NT2/D1 (cell line): Measurements from ENCODE around the gene GNPDA1.

Experiments
- DNase-seq: peaks from one replicate; pipeline ENCODE4 v3.0.0-alpha.2; 2011; ENCODE audit warnings: low read depth, low spot score
- H3K27me3 ChIP-seq: 2 replicates; pipeline ENCODE4 v1.6.0; 2011; ENCODE audit warnings: mild to moderate bottlenecking; ENCODE audit not compliant: insufficient read length, insufficient read depth
- H3K36me3 ChIP-seq: 2 replicates; pipeline ENCODE4 v1.6.1; 2011; ENCODE audit warnings: mild to moderate bottlenecking, low read length, mixed read lengths; ENCODE audit not compliant: insufficient read depth, insufficient read length
- H3K4me1 ChIP-seq: 2 replicates; pipeline ENCODE4 v1.5.1; 2011; ENCODE audit not compliant: insufficient read depth, insufficient read length
- H3K4me3 ChIP-seq: 2 replicates; pipeline ENCODE4 v1.5.1; 2011; ENCODE audit warnings: low read depth; ENCODE audit not compliant: insufficient read length
- H3K9ac ChIP-seq: 2 replicates; pipeline ENCODE4 v1.6.0; 2011; ENCODE audit warnings: low read depth; ENCODE audit not compliant: insufficient read length
- H3K9me3 ChIP-seq: 2 replicates; pipeline ENCODE4 v1.5.1; 2011; ENCODE audit warnings: mild to moderate bottlenecking, low read length; ENCODE audit not compliant: insufficient read depth
- SUZ12 ChIP-seq: IDR thresholded peaks from 2 replicates; pipeline ENCODE4 v1.6.1; 2011; ENCODE audit not compliant: insufficient read length, insufficient read depth; ENCODE audit errors: extremely low read depth
- YY1 ChIP-seq: IDR thresholded peaks from 2 replicates; pipeline ENCODE4 v1.6.1; 2011; ENCODE audit not compliant: insufficient read length, insufficient read depth
- ZNF274 ChIP-seq: IDR thresholded peaks from 2 replicates; pipeline ENCODE4 v1.6.1; 2011; ENCODE audit warnings: mild to moderate bottlenecking, low read depth, low read length

The GNPDA1 gene

GRCh38 chr5:142009886-142010285 is 2.9 kb downstream of the GNPDA1 start:
- TF ChIP-seq YY1: no peak
- TF ChIP-seq SUZ12: no peak
- no peak for TF ChIP-seq ZNF274
- H3K9ac ChIP-seq: no peak overlapping the region
- no peaks in the 10 kb centered on the region for H3K9me3 ChIP-seq
- H3K4me1 ChIP-seq: no peaks in the 10 kb centered on the region
- no peaks in the 10 kb centered on the region for H3K27me3 ChIP-seq
- DNase-seq: no peak
- no peak overlapping the region for H3K4me3 ChIP-seq
- peaks cover 56% of the 10 kb centered on the region for H3K36me3 ChIP-seq

DNA sequence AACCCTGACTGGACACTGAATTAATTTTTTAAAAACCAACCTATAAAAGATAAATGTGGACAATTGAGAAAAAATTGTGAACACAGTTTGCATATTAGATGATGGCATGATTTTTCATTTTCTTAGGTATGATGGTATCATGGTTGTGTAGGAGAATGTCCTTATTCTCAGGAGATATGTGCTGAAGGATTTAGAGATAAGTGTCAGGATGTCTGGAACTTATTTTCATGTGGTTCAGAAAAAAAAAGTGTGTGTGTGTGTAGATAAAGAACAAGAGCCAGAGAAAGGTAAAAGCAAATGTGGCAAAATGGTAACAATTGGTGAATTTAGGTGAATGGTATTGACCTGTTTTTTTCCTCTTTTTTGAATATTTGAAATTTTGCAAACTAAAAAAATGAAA is 4.0 kb downstream of the GNPDA1 start:
- TF ChIP-seq SUZ12 (no peak), ZNF274 (no peak), YY1 (no peak)
- Histone ChIP-seq H3K9me3 (no peaks in the 10 kb centered on the region), H3K4me1 (no peaks in the 10 kb centered on the region), H3K4me3 (no peak overlapping the region), H3K27me3 (no peaks in the 10 kb centered on the region), H3K9ac (no peak overlapping the region), H3K36me3 (peaks cover 65% of the 10 kb centered on the region)
- DNase-seq: no peak

DNA sequence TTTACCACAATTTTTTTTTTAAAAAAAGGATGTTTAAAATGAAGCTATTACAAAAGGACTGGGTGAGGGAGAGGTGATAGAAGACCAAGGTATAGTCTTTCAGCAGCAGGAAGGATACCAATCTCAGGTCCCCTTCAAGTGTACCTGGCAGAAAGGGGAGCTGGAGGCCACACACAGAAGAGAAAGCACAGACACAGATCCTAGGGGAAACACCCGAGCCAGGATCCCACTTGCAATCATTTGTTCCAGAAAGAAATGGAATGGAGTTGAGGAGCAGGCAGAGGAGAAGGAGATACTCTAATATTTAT is 5.6 kb downstream of the GNPDA1 start:
- TF ChIP-seq ZNF274 (no peak), YY1 (no peak), SUZ12 (no peak)
- H3K9ac ChIP-seq: no peak overlapping the region
- no peaks in the 10 kb centered on the region for H3K27me3 ChIP-seq
- H3K4me3 ChIP-seq: no peak overlapping the region
- H3K36me3 ChIP-seq: peaks cover 77% of the 10 kb centered on the region
- H3K9me3 ChIP-seq: no peaks in the 10 kb centered on the region
- DNase-seq: no peak
- no peaks in the 10 kb centered on the region for H3K4me1 ChIP-seq

DNA sequence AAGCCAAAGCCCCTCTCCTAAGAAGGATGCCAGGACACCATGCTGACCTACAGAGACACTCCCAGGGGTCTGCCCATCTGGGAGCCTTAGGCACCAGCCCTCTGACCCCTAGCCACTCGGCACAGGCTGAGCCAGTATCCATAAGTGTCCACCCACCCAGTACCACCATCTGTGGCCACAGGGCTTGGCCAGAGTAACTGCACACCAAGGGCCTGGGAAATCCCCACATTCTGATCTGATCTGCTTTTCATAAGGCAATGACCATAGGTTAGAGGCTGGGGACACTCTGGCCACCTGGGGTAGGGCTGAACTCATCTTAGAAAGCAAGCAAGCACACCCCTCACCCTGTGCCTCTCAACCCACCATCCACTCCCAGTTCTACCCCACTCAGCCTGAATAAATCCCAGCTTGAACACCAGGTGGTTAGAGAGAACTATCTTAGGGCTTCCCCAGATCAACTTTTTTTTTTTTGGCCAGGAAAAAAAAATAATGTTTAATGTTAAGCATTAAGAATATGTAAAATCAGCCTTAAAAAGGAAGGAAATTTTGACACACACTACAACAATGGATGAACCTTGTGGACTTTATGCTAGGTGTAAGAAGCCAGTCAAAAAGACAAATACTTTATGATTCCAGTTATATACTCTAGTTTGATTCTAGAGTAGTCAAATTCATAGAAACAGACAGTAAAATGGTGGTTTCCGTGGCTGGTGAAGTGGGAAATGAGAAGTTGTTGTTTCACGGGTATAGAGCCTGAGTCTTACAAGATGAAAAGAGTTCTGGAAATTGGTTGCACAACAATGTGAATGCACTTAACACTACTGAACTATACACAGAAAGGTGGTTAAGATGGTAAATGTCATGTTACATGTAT is 6.2 kb downstream of the GNPDA1 start:
- H3K9me3 ChIP-seq: no peaks in the 10 kb centered on the region
- no peaks in the 10 kb centered on the region for H3K27me3 ChIP-seq
- H3K4me3 ChIP-seq: no peak overlapping the region
- no peaks in the 10 kb centered on the region for H3K4me1 ChIP-seq
- TF ChIP-seq YY1: no peak
- TF ChIP-seq ZNF274: no peak
- no peak for TF ChIP-seq SUZ12
- no peak overlapping the region for H3K9ac ChIP-seq
- peaks cover 78% of the 10 kb centered on the region for H3K36me3 ChIP-seq
- DNase-seq: no peak

DNA sequence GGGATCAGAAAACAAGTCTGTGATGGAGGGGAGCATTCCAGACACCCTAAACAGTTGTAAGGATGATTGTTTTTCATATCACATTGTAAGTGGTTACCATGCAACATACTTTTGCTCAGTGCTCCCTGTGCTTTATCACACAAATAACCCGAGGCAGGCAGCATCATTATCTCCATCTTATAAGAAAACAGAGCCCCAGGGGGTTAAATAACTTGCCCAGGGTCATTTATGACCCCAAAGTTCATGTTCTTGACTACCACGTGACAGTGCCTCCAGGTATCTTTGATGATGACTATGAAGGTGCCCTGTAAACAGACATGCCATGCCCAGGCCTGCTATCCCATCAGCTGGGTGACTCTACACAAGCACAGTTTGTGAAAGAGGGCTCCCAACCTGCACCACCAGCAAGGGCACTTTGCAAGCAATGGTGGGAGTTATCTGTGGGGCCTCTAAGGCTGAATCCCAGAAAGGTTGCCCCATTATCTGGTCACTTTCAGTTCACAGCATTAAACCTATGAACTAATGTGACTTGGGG is 9.5 kb downstream of the GNPDA1 start:
- DNase-seq: no peak
- no peak overlapping the region for H3K4me3 ChIP-seq
- H3K9me3 ChIP-seq: no peaks in the 10 kb centered on the region
- TF ChIP-seq YY1: no peak
- TF ChIP-seq SUZ12: no peak
- TF ChIP-seq ZNF274: no peak
- peaks cover 71% of the 10 kb centered on the region for H3K36me3 ChIP-seq
- no peaks in the 10 kb centered on the region for H3K4me1 ChIP-seq
- no peaks in the 10 kb centered on the region for H3K27me3 ChIP-seq
- H3K9ac ChIP-seq: no peak overlapping the region

DNA sequence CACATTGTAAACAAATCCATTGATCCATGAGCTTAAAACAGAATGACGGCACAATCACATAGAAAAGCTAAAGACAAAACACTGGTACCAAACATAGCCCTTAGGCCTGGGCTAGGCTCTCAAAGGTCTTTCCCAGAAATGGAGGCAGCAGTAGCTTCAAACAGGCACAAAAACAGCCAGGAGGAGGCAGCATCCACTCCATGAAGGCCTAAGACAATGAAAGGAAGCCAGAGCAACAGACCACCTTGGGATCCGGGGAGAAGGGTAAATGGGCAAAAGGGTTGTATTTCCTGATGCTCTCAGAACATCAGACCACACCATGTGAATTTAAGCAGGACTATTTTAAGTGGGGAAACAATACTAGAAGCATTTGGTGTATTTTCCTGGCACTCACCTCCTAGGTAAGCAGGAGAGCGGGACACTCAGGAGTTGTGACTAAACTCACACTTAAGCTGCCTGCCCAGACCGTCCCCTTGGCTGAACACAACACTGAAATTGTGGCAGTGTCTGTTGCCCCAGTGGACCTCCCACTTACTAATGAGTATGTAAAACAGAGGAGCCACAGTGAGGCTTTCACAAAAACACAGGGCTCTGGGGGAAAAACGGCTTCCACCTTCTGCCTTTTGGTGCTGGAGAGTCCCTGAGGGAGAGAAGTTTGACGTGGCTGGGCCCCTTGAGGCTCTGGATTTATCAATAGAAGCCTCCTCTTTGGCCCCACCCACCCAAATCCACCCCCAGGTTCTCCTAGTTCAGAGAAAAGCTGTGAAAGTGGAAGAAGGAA is 11.9 kb downstream of the GNPDA1 start:
- H3K36me3 ChIP-seq: peaks cover 52% of the 10 kb centered on the region
- no peak overlapping the region for H3K9ac ChIP-seq
- no peak for TF ChIP-seq YY1
- TF ChIP-seq SUZ12: no peak
- no peak for TF ChIP-seq ZNF274
- no peaks in the 10 kb centered on the region for H3K27me3 ChIP-seq
- no peaks in the 10 kb centered on the region for H3K9me3 ChIP-seq
- DNase-seq: no peak
- H3K4me1 ChIP-seq: no peaks in the 10 kb centered on the region
- H3K4me3 ChIP-seq: no peak overlapping the region

- no peaks in the 10 kb centered on the region for H3K4me1 ChIP-seq
- no peak overlapping the region for H3K4me3 ChIP-seq
- no peak for TF ChIP-seq SUZ12
- no peak for TF ChIP-seq ZNF274
- TF ChIP-seq YY1: no peak
- no peaks in the 10 kb centered on the region for H3K9me3 ChIP-seq
- peaks cover 47% of the 10 kb centered on the region for H3K36me3 ChIP-seq
- H3K9ac ChIP-seq: no peak overlapping the region
- no peaks in the 10 kb centered on the region for H3K27me3 ChIP-seq
- no peak for DNase-seq
Measured at GRCh38 chr5:142000173-142000572, 12.7 kb downstream of the GNPDA1 start.
